IPS-18a (cell line): ENCODE results near the gene LRRC75B.
"Not testable (repeated sequence)": the region's sequence is repeated elsewhere in the genome, so short reads cannot be mapped to it uniquely, and the experiment has no call there.

Source experiments
- H3K27ac ChIP-seq: one replicate; pipeline ENCODE4 v1.5.1; 2013; ENCODE audit warnings: low read length
- H3K27me3 ChIP-seq: one replicate; pipeline ENCODE4 v1.6.1; 2013; ENCODE audit warnings: mild to moderate bottlenecking, low read length; ENCODE audit not compliant: control insufficient read depth, insufficient read depth
- H3K36me3 ChIP-seq: one replicate; pipeline ENCODE4 v1.6.1; 2013; ENCODE audit warnings: low read depth, low read length; ENCODE audit not compliant: control insufficient read depth
- H3K4me1 ChIP-seq: one replicate; pipeline ENCODE4 v1.6.1; 2013; ENCODE audit warnings: low read depth, low read length; ENCODE audit not compliant: control insufficient read depth
- H3K4me3 ChIP-seq: one replicate; pipeline ENCODE4 v1.5.1; 2013; ENCODE audit warnings: low read length
- H3K9ac ChIP-seq: one replicate; pipeline ENCODE4 v1.6.1; 2013; ENCODE audit warnings: mild to moderate bottlenecking, low read length, moderate library complexity
- H3K9me3 ChIP-seq: one replicate; pipeline ENCODE4 v1.6.1; 2013; ENCODE audit warnings: low read depth, low read length; ENCODE audit not compliant: control insufficient read depth

Gene LRRC75B, protein sequence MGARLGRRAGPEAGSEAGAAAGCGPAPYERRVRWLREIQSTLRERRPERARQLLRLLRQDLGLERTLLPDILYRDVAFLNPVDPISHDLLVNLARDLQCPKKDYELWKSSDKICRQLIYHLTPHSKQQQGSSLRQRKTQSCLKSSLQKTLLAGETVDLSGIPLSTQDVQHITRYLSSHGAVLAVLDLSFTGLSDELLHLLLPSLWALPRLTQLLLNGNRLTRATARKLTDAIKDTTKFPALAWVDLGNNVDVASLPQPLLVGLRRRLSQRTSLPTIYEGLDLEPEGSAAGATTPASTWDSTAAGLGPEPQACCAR

DNA sequence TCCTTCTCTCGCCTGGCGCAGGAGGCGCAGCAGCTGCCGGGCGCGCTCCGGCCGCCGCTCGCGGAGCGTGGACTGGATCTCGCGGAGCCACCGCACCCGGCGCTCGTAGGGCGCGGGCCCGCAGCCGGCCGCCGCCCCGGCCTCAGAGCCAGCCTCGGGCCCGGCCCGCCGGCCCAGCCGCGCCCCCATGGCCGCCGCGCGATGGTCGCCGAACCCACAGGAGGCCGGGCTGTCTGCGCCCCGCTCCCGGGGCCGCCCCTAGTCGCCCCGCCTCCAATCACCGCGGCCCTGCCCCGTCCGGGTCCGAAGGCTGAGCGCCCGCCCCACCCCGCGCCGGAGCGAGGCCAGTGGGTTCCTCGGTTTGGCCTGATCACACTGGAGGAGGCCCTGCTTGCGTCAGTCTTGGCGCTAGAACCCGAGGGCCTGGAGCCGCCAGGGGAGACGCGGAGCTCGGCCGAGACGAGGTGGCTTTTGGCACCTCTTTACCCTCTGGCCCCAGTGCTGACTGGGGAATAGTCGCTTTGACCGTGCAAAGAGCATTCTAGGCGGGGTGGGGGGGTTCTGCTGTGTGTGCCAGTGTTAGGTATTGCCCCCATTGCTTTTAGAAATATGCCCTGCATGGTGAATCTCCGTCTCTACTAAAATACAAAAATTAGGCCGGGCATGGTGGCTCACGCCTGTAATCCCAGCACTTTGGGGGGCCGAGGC lies at the start of gene LRRC75B:
Gene LRRC75B (minus strand): TSS at position 223 of the 708 bp plus-strand sequence. CDS start 34 bp downstream, at position 189.
- no peaks in the 10 kb centered on the region for H3K9me3 ChIP-seq
- H3K27me3 ChIP-seq = no peaks in the 10 kb centered on the region
- peak within 1 kb of the TSS; percentile 72 for H3K9ac ChIP-seq
- peak within 1 kb of the TSS; percentile 59 for H3K27ac ChIP-seq
- H3K4me3 ChIP-seq = peak within 1 kb of the TSS; percentile 65
- peaks cover 5% of the 10 kb centered on the region for H3K4me1 ChIP-seq
- H3K36me3 ChIP-seq = peaks cover 2% of the 10 kb centered on the region

DNA sequence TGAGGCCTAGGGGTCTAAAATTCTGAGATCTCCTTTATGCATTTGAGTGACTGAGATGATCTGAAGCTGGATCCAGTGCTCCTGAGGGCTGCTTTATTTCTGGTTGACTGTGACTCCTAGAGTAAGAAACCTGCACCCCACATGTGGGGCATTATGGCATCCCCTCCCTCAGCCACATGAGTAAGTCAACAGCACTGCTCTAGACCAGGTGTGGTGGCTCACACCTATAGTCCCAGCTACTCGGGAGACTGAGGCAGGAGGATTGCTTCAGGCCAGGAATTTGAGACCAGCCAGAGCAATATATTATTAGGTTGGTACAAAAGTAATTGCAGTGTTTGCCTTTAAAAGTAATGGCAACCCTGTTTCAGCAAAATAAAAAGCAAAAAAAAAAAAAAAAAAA lies 49.4 kb upstream of the LRRC75B start:
- not testable (repeated sequence) for H3K27me3 ChIP-seq, H3K9ac ChIP-seq, H3K4me1 ChIP-seq, H3K9me3 ChIP-seq, H3K36me3 ChIP-seq, H3K27ac ChIP-seq, H3K4me3 ChIP-seq

DNA sequence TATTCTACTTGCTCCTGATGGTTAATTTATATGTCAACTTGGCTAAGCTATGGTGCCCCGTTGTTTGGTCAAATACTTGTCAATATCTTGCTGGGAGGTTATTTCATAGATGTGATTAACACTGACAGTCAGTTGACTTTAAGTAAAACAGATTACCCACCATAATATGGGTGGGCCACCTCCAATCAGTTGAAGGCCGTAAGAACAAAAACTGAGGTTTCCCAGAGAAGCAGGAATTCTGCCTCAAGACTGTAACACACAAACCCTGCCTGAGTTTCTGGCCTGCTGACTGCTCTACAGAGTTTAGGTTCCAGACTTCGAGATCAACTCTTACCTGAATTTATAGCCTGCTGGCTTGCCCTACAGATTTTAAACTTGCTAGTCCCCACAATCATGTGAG lies 43.6 kb upstream of the LRRC75B start:
- H3K27me3 ChIP-seq, H3K9ac ChIP-seq, H3K27ac ChIP-seq, H3K36me3 ChIP-seq, H3K4me3 ChIP-seq, H3K4me1 ChIP-seq, H3K9me3 ChIP-seq: not testable (repeated sequence)

DNA sequence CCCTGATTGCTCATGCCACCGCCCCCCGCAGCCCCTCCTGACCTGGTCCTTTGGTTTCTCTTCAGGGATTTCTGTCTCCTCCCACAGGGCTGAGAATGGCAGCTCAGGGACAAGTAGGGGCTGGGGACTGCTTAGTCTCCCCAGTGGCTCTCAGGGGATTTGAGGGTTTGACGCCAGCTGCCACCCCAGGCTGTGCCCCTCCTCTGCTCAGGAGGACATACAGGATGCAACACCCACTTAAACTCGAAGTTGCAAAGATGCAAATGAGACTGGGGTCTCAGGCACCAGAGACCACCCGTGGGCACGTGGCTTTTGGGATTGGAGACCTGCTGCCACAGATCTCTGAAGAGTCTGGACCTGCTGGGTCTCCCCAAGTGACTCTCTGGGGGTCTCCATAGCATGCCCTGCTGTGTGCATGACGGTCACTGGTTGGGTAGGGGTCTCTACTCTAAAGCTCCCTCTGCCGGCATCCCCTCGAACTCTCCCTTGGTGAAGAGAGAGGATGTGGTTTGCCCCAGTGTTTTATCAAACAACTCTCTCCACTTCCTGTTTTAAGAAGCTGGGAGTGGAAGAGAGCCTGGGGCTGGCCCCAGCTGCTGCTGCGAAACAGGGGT lies 42.0 kb upstream of the LRRC75B start:
- H3K4me3 ChIP-seq, H3K27ac ChIP-seq, H3K9me3 ChIP-seq, H3K36me3 ChIP-seq, H3K9ac ChIP-seq, H3K4me1 ChIP-seq, H3K27me3 ChIP-seq: not testable (repeated sequence)

DNA sequence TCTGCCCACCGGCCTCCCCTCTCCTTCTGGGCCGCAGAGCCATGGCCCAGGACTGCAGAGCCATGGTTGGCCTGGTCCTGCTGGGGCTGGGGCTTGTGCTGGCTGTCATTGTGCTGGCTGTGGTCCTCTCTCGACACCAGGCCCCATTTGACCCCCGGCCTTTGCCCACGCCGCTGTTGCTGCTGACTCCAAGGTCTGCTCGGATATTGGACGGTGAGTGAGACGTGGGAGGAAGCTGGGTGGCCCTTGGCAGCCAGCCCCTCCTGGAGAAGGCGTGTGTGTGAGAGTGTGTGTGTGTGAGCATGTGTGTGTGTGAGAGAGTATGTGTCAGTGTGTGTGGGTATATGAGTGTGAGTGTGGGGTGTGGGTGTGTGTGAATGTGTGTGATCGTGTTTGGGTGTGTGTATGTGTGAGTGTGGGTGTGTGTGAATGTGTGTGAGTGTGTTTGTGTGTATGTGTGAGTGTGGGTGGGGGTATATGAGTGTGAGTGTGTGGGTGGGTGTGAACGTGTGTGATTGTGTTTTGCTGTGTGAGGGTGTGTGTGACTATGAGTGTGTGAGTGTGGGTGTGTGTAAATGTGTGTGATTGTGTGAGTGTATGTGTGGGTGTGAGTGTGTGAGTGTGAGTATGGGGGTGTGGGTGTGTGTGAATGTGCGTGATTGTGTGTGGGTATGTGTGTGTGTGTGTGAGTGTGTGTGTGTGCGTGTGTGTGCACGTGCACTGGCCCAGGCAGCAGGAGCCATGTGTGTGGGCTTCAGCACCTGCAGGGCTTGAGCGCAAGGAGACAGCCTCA lies 40.6 kb upstream of the LRRC75B start:
- not testable (repeated sequence) for H3K27ac ChIP-seq, H3K9ac ChIP-seq, H3K27me3 ChIP-seq, H3K4me3 ChIP-seq, H3K36me3 ChIP-seq, H3K4me1 ChIP-seq, H3K9me3 ChIP-seq

DNA sequence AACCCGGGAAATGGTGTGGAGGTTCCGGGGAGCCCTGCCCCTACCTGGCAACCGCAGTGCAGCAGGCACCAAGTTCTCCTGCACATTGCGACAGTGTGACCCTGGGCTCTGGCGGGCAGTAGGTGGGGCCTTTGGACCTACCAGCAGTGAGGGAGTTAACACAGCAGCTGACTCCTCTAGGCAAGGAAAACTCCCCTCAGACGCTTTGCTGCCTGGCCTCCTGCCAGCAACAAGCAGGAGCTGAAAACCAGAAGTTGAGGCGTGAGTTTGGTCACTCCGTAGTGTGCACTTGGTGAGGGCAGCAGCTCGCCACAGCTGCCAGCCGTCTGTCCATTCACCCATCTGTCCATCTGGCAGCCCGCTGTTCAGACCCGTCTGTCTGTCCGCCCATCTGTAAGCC lies 39.8 kb upstream of the LRRC75B start:
- H3K4me3 ChIP-seq, H3K9me3 ChIP-seq, H3K27me3 ChIP-seq, H3K36me3 ChIP-seq, H3K27ac ChIP-seq, H3K9ac ChIP-seq, H3K4me1 ChIP-seq: not testable (repeated sequence)

DNA sequence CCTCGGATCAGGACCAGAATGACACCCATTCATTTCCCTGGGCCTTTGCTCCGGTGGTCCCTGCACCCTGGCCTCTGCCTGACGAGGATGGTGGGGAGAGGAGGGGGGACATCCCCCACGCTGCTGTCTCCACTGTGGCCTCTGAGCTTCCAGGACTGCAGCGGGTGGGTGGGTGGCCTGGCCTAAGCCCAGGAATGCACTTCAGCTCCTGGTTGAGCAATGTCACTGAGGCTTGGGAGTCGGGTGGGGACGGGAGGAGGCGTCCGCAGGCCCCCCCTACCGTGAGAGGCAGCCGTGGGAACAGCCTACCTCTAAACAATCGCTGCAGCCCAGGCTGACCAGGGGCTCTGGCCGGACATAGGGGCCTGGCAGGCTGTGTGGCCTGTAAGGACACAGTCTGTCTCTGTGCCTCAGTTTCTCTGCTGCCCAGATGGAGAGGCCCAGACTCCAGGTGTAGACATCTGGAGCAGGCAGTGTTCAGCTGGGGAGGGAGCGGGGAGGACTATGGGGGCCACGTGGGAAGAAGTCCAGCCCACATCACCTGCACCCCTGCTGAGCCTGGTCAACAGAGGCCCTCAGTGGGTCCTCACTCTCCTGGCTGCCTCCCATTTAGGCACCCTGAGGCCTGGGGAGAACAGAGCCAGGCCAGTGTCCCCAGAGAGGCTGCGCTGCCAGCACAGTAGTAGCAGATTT lies 38.7 kb upstream of the LRRC75B start:
- not testable (repeated sequence) for H3K27ac ChIP-seq, H3K9ac ChIP-seq, H3K27me3 ChIP-seq, H3K36me3 ChIP-seq, H3K4me1 ChIP-seq, H3K9me3 ChIP-seq, H3K4me3 ChIP-seq

DNA sequence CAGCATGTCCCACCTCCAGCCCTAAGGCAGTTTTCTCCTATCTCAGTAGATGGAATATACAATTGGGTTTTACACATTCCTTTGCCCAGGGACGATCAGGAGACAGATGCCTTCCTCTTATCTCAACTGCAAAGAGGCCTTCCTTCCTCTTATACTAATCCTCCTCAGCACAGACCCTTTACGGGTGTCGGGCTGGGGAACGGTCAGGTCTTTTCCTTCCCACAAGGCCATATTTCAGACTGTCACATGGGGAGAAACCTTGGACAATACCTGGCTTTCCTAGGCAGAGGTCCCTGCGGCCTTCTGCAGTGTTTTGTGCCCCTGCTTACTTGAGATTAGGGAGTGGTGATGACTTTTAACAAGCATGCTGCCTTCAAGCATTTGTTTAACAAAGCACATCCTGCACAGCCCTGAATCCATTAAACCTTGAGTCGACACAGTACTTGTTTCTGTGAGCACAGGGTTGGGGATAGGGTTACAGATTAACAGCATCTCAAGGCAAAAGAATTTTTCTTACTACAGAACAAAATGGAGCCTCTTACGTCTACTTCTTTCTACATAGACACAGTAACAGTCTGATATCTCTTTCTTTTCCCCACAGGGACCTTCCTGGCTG lies 38.0 kb upstream of the LRRC75B start:
- not testable (repeated sequence) for H3K9ac ChIP-seq, H3K27me3 ChIP-seq, H3K4me3 ChIP-seq, H3K9me3 ChIP-seq, H3K27ac ChIP-seq, H3K4me1 ChIP-seq, H3K36me3 ChIP-seq

DNA sequence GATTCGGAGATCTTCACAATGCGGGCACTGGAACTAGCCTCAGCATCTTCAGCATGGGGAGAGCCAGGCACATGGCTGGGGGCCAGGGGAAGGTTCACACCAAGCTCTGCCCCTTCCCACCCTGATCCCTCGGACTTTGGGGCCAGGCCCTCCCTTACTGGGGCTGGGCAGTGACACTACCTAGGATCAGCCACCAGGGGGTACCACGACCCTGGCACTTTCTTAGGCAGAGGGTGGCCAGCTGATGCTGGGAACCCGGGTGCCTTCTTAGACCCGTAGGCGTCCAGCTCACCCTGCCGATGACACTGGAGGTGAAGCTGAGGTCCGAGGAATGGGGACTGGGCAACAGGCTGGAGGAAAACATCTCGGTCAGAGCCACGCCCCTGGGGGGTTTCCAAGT lies 36.2 kb upstream of the LRRC75B start:
- not testable (repeated sequence) for H3K27ac ChIP-seq, H3K4me3 ChIP-seq, H3K36me3 ChIP-seq, H3K9me3 ChIP-seq, H3K27me3 ChIP-seq, H3K9ac ChIP-seq, H3K4me1 ChIP-seq

DNA sequence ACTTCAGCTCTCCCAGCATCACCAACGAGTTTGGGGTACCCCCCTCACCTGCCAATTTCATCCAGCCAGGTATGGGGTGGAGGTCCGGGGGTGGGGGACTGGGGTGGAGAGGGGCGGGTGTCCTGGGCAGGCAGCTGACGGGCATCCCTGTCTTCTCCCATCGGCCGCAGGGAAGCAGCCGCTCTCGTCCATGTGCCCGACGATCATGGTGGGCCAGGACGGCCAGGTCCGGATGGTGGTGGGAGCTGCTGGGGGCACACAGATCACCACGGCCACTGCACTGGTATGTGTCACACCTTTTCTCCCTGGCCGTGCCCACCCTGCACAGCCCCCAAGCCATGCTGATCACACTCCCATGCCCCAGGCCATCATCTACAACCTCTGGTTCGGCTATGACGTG lies 35.0 kb upstream of the LRRC75B start:
- not testable (repeated sequence) for H3K9ac ChIP-seq, H3K4me1 ChIP-seq, H3K9me3 ChIP-seq, H3K36me3 ChIP-seq, H3K27ac ChIP-seq, H3K4me3 ChIP-seq, H3K27me3 ChIP-seq

DNA sequence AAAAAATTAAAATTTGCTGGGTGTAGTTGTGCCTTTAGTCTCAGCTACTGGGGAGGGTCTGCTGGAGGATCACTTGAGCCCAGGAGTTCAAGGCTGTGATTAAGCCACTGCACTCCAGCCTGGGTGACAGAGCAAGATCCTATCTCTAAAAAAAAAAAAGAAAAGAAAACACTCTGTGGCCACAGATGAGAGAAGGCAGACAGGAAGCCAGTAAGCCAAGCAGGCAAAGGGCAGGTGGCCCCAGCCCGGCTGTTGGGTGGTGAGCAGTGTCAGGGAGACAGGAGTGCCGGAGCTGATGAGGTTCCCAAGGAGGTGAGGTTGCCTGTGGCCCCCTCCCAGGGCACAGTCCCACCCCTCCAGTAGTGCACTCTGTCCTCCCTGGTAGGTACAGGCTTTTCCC lies 29.7 kb upstream of the LRRC75B start:
- H3K36me3 ChIP-seq, H3K9ac ChIP-seq, H3K4me1 ChIP-seq, H3K27me3 ChIP-seq, H3K4me3 ChIP-seq, H3K9me3 ChIP-seq, H3K27ac ChIP-seq: not testable (repeated sequence)
